Adipocyte (in vitro differentiated cells): ENCODE measurements around the gene UBA1.

ENCODE experiments used
- DNase-seq: peaks from one replicate; pipeline ENCODE4 v3.0.0-alpha.2; 2015; ENCODE audit warnings: low read depth
- H3K27me3 ChIP-seq: replicated peaks from 2 replicates; pipeline ENCODE4 v1.7.0; 2013; ENCODE audit warnings: mild to moderate bottlenecking, low read length, moderate library complexity; ENCODE audit not compliant: control insufficient read depth, insufficient read depth
- H3K36me3 ChIP-seq: 2 replicates; pipeline ENCODE4 v1.7.0; 2013; ENCODE audit warnings: low read length, mild to moderate bottlenecking, moderate library complexity; ENCODE audit not compliant: control insufficient read depth, insufficient read depth, severe bottlenecking
- H3K4me1 ChIP-seq: 2 replicates; pipeline ENCODE4 v1.7.0; 2013; ENCODE audit warnings: mild to moderate bottlenecking, low read length, moderate library complexity; ENCODE audit not compliant: control insufficient read depth, insufficient read depth
- H3K4me3 ChIP-seq: 2 replicates; pipeline ENCODE4 v1.7.0; 2013; ENCODE audit warnings: mild to moderate bottlenecking, low read length, moderate library complexity
- H3K9ac ChIP-seq: 2 replicates; pipeline ENCODE4 v1.7.0; 2013; ENCODE audit warnings: mild to moderate bottlenecking, low read length, moderate library complexity
- H3K9me3 ChIP-seq: 2 replicates; pipeline ENCODE4 v1.7.0; 2013; ENCODE audit warnings: mild to moderate bottlenecking, low read length, moderate library complexity; ENCODE audit not compliant: control insufficient read depth

Gene UBA1

GRCh38 chrX:47181301-47181700, 12.3 kb upstream of the UBA1 start:
- Histone ChIP-seq H3K27me3 (peaks cover 11% of the 10 kb centered on the region), H3K4me1 (peaks cover 9% of the 10 kb centered on the region), H3K9me3 (no peaks in the 10 kb centered on the region), H3K9ac (no peak overlapping the region), H3K4me3 (no peak overlapping the region), H3K36me3 (peaks cover 62% of the 10 kb centered on the region)
- DNase-seq, result no peak

- H3K9me3 ChIP-seq, result no peaks in the 10 kb centered on the region
- DNase-seq, result no peak
- peaks cover 11% of the 10 kb centered on the region for H3K27me3 ChIP-seq
- H3K36me3 ChIP-seq, result peaks cover 62% of the 10 kb centered on the region
- H3K4me3 ChIP-seq, result no peak overlapping the region
- no peak overlapping the region for H3K9ac ChIP-seq
- H3K4me1 ChIP-seq, result peaks cover 9% of the 10 kb centered on the region
Observed at GRCh38 chrX:47182106-47182700, 11.4 kb upstream of the UBA1 start.

GRCh38 chrX:47184486-47184885, 9.1 kb upstream of the UBA1 start:
- no peak overlapping the region for H3K9ac ChIP-seq
- H3K27me3 ChIP-seq, result peaks cover 11% of the 10 kb centered on the region
- H3K4me1 ChIP-seq, result peaks cover 2% of the 10 kb centered on the region
- no peak overlapping the region for H3K4me3 ChIP-seq
- no peak for DNase-seq
- peaks cover 57% of the 10 kb centered on the region for H3K36me3 ChIP-seq
- H3K9me3 ChIP-seq, result no peaks in the 10 kb centered on the region

- H3K36me3 ChIP-seq, result peaks cover 57% of the 10 kb centered on the region
- no peak for DNase-seq
- H3K27me3 ChIP-seq, result peaks cover 11% of the 10 kb centered on the region
- no peak overlapping the region for H3K4me3 ChIP-seq
- H3K4me1 ChIP-seq, result no peaks in the 10 kb centered on the region
- H3K9ac ChIP-seq, result no peak overlapping the region
- H3K9me3 ChIP-seq, result no peaks in the 10 kb centered on the region
Observed at GRCh38 chrX:47185241-47185640, 8.4 kb upstream of the UBA1 start.

GRCh38 chrX:47186096-47186740, 7.4 kb upstream of the UBA1 start:
- no peaks in the 10 kb centered on the region for H3K4me1 ChIP-seq
- no peak for DNase-seq
- peaks cover 10% of the 10 kb centered on the region for H3K27me3 ChIP-seq
- peaks cover 49% of the 10 kb centered on the region for H3K36me3 ChIP-seq
- no peaks in the 10 kb centered on the region for H3K9me3 ChIP-seq
- no peak overlapping the region for H3K4me3 ChIP-seq
- no peak overlapping the region for H3K9ac ChIP-seq

- H3K36me3 ChIP-seq, result peaks cover 39% of the 10 kb centered on the region
- peaks cover 5% of the 10 kb centered on the region for H3K4me1 ChIP-seq
- H3K27me3 ChIP-seq, result peaks cover 10% of the 10 kb centered on the region
- no peak overlapping the region for H3K4me3 ChIP-seq
- H3K9ac ChIP-seq, result no peak overlapping the region
- DNase-seq, result no peak
- H3K9me3 ChIP-seq, result no peaks in the 10 kb centered on the region
Observed at GRCh38 chrX:47187106-47187677, 6.4 kb upstream of the UBA1 start.

- Histone ChIP-seq H3K27me3 (peaks cover 7% of the 10 kb centered on the region), H3K4me1 (peaks cover 12% of the 10 kb centered on the region), H3K36me3 (peaks cover 25% of the 10 kb centered on the region), H3K9ac (no peak overlapping the region), H3K4me3 (no peak overlapping the region), H3K9me3 (no peaks in the 10 kb centered on the region)
- no peak for DNase-seq
Observed at GRCh38 chrX:47189906-47190305, 3.7 kb upstream of the UBA1 start.

- H3K9me3 ChIP-seq, result no peaks in the 10 kb centered on the region
- peak overlapping the region; percentile 83 for H3K9ac ChIP-seq
- peaks cover 17% of the 10 kb centered on the region for H3K36me3 ChIP-seq
- H3K4me1 ChIP-seq, result peaks cover 17% of the 10 kb centered on the region
- H3K27me3 ChIP-seq, result peaks cover 7% of the 10 kb centered on the region
- DNase-seq, result peak; percentile 90
- peak overlapping the region; percentile 83 for H3K4me3 ChIP-seq
Observed at GRCh38 chrX:47190445-47191269, 3.0 kb upstream of the UBA1 start.

GRCh38 chrX:47191331-47191730, 2.3 kb upstream of the UBA1 start:
- no peaks in the 10 kb centered on the region for H3K9me3 ChIP-seq

GRCh38 chrX:47191806-47192401, 1.7 kb upstream of the UBA1 start:
- Histone ChIP-seq H3K9me3 (no peaks in the 10 kb centered on the region), H3K4me3 (peak overlapping the region; percentile 83), H3K9ac (peak overlapping the region; percentile 83), H3K36me3 (peaks cover 6% of the 10 kb centered on the region), H3K4me1 (peaks cover 29% of the 10 kb centered on the region), H3K27me3 (peaks cover 7% of the 10 kb centered on the region)
- no peak for DNase-seq

More at GRCh38 chrX:47191331-47191730, 2.3 kb upstream of the UBA1 start:
- peak overlapping the region; percentile 83 for H3K4me3 ChIP-seq
- peak overlapping the region; percentile 83 for H3K9ac ChIP-seq
- H3K27me3 ChIP-seq, result peaks cover 7% of the 10 kb centered on the region
- peaks cover 10% of the 10 kb centered on the region for H3K36me3 ChIP-seq
- DNase-seq, result peak; percentile 43
- H3K4me1 ChIP-seq, result peaks cover 24% of the 10 kb centered on the region
